Stomach smooth muscle (tissue), 2 donors: Measurements from ENCODE around the gene CASP2.

Source experiments
- H3K27ac ChIP-seq: one replicate; pipeline ENCODE4 v1.7.0; 2013; ENCODE audit warnings: mild to moderate bottlenecking, low read length, inconsistent platforms
- H3K27me3 ChIP-seq, 2 donors: one replicate each; pipeline ENCODE4 v1.7.0; 2013; ENCODE audit warnings: low read length in 2 of 2; ENCODE audit not compliant: insufficient read depth in 2 of 2, control insufficient read depth in 1 of 2
- H3K36me3 ChIP-seq, 2 donors: one replicate each; pipeline ENCODE4 v1.7.0; 2013; ENCODE audit warnings: low read length in 2 of 2; ENCODE audit not compliant: control insufficient read depth in 2 of 2, insufficient read depth in 2 of 2
- H3K4me1 ChIP-seq: one replicate; pipeline ENCODE4 v1.7.0; 2013; ENCODE audit warnings: low read length; ENCODE audit not compliant: control insufficient read depth, insufficient read depth
- H3K4me3 ChIP-seq, 2 donors: one replicate each; pipeline ENCODE4 v1.7.0; 2013; ENCODE audit warnings: low read length in 2 of 2
- H3K9ac ChIP-seq, 2 donors: one replicate each; pipeline ENCODE4 v1.7.0; 2013; ENCODE audit warnings: low read length in 2 of 2, mild to moderate bottlenecking in 1 of 2
- H3K9me3 ChIP-seq, 2 donors: one replicate each; pipeline ENCODE4 v1.7.0; 2013; ENCODE audit warnings: low read length in 2 of 2; ENCODE audit not compliant: control insufficient read depth in 2 of 2
- donor health status: healthy.
- donor health status: Pancreatic carcinoma.

The CASP2 gene

GRCh38 chr7:143352531-143353002 is 64.4 kb downstream of the CASP2 start:
- Histone ChIP-seq H3K4me3 (no peak overlapping the region), H3K4me1 (no peaks in the 10 kb centered on the region), H3K9ac (no peak overlapping the region), H3K27me3 (peaks cover 0 to 5% of the 10 kb centered on the region in 2 donors), H3K9me3 (no peaks in the 10 kb centered on the region), H3K36me3 (no peaks in the 10 kb centered on the region), H3K27ac (no peak overlapping the region)

GRCh38 chr7:143354376-143354775 is 66.2 kb downstream of the CASP2 start:
- no peaks in the 10 kb centered on the region for H3K4me1 ChIP-seq
- no peak overlapping the region for H3K27ac ChIP-seq
- peaks cover 0 to 7% of the 10 kb centered on the region in 2 donors for H3K27me3 ChIP-seq
- no peaks in the 10 kb centered on the region for H3K9me3 ChIP-seq
- no peak overlapping the region for H3K9ac ChIP-seq
- H3K4me3 ChIP-seq = no peak overlapping the region
- no peaks in the 10 kb centered on the region for H3K36me3 ChIP-seq

- Histone ChIP-seq H3K4me1 (no peaks in the 10 kb centered on the region), H3K4me3 (no peak overlapping the region), H3K9ac (no peak overlapping the region), H3K36me3 (no peaks in the 10 kb centered on the region), H3K27me3 (peaks cover 6 to 8% of the 10 kb centered on the region in 2 donors), H3K27ac (no peak overlapping the region), H3K9me3 (no peaks in the 10 kb centered on the region)
Observed at GRCh38 chr7:143354965-143355364, 66.8 kb downstream of the CASP2 start.

GRCh38 chr7:143355450-143356385 is 67.6 kb downstream of the CASP2 start:
- Histone ChIP-seq H3K9me3 (no peaks in the 10 kb centered on the region), H3K4me1 (no peaks in the 10 kb centered on the region), H3K9ac (no peak overlapping the region), H3K4me3 (no peak overlapping the region), H3K27ac (no peak overlapping the region), H3K36me3 (no peaks in the 10 kb centered on the region), H3K27me3 (peaks cover 6 to 11% of the 10 kb centered on the region in 2 donors)

GRCh38 chr7:143356414-143357050 is 68.4 kb downstream of the CASP2 start:
- Histone ChIP-seq H3K4me1 (no peaks in the 10 kb centered on the region), H3K9me3 (no peaks in the 10 kb centered on the region), H3K36me3 (no peaks in the 10 kb centered on the region), H3K27ac (no peak overlapping the region), H3K9ac (no peak overlapping the region), H3K4me3 (no peak overlapping the region), H3K27me3 (peaks cover 11 to 14% of the 10 kb centered on the region in 2 donors)
